Esophagus muscularis mucosa (tissue), 4 donors: ENCODE results near the gene EVL. TPM values are rescaled to one million over a fixed set of nuclear protein-coding genes. Genes with fewer than 3 reads are reported as not detected.

Source experiments
- DNase-seq: peaks from one replicate; pipeline ENCODE4 v3.0.0-alpha.2; 2017; ENCODE audit errors: extremely low spot score
- H3K27ac ChIP-seq, 4 donors: fragments of 200-600 bp; sonication (generic); replicated peaks in 1 of 4; 1 replicate in 3 of 4; 2 replicates in 1 of 4; pipeline ENCODE4 v1.5.1; 2016 to 2019; ENCODE audit warnings: mild to moderate bottlenecking in 1 of 4
- H3K27me3 ChIP-seq, 4 donors: fragments of 200-600 bp; sonication (generic); one replicate each; pipeline versions ENCODE4 v1.5.1 to v1.6.0; 2016 to 2019
- H3K36me3 ChIP-seq, 4 donors: fragments of 200-600 bp; sonication (generic); one replicate each; pipeline ENCODE4 v1.5.1; 2016 to 2019
- H3K4me1 ChIP-seq, 4 donors: fragments of 200-600 bp; sonication (generic); one replicate each; pipeline ENCODE4 v1.5.1; 2016 to 2019
- H3K4me3 ChIP-seq, 4 donors: fragments of 200-600 bp; sonication (generic); 1 replicate in 2 of 4; 2 replicates in 2 of 4; pipeline ENCODE4 v1.5.1; 2016 to 2019; ENCODE audit warnings: mild to moderate bottlenecking in 4 of 4, moderate library complexity in 1 of 4
- H3K9me3 ChIP-seq, 4 donors: fragments of 200-600 bp; sonication (generic); 1 replicate in 3 of 4; 2 replicates in 1 of 4; pipeline ENCODE4 v1.5.1; 2016 to 2019
- EP300 ChIP-seq: sonication (generic); formaldehyde crosslinking; IDR thresholded peaks from one replicate; pipeline ENCODE4 v1.6.1; 2017; ENCODE audit warnings: antibody characterized with exemption
- POLR2A ChIP-seq: fragments of 450-650 bp; IDR thresholded peaks from one replicate; pipeline ENCODE4 v1.6.1; 2017; ENCODE audit warnings: antibody characterized with exemption, moderate library complexity, mild to moderate bottlenecking, low read depth
- POLR2AphosphoS5 ChIP-seq, 2 donors: sonication (generic); formaldehyde crosslinking; IDR thresholded peaks; one replicate each; pipeline ENCODE4 v1.6.1; 2017; ENCODE audit warnings: antibody characterized with exemption in 2 of 2
- WGBS: methylation state at CpG from one replicate; pipeline ENCODE4 v1.1.5; 2018; 5-methylcytosine and 5-hydroxymethylcytosine counted together
- intact Hi-C: fragments of 100-400 bp; cut with DNase I; formaldehyde crosslinking; loops from one replicate; pipeline ENCODE4 v1.15.1; 2023
- total RNA-seq, 4 donors: library from RNA; depleted of rRNA; stranded (reverse); fragments of >200 nt; gene quantifications; one replicate each; pipeline versions ENCODE4 v1.1.0 to v1.2.1, GENCODE V29; 2016
- TF ChIP-seq, protein P1 (sequence below), 3 experiments: fragments of 200-600 bp in 2 of 3; fragments of 450-650 bp in 1 of 3; sonication (generic) in 2 of 3; IDR thresholded peaks; one replicate each; pipeline ENCODE4 v1.5.1; 2017 to 2019; ENCODE audit warnings: antibody characterized with exemption in 3 of 3, mild to moderate bottlenecking in 2 of 3, moderate library complexity in 1 of 3

Gene EVL
- total RNA-seq, 4 donors from 2014 or later = 27.0 to 43.9 (median 37.3) TPM

DNA sequence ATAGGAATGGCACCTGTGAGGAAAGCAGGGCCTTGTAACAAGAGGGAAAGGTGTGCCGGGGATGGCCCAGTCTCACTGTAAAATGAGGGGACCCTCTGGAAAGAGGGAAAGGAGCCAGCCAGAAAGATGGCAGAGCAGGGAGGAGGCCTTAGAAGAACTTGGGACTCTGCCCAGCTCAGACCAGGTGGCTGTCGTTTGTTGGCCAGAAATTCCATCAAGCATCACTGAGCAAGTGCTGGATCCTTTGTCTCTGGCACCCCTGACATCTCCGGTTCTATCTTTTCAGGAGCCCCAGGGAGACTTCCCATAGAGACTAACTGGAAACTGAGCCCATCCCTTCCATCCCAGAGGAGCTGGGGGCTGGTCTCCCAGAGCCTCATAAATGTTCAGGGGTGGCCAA is 50.9 kb downstream of the EVL start:
- Histone ChIP-seq H3K36me3 (peaks cover 0 to 9% (median 2%) of the 10 kb centered on the region in 4 donors), H3K9me3 (no peaks in the 10 kb centered on the region), H3K4me3 (no peak overlapping the region), H3K27me3 (no peaks in the 10 kb centered on the region), H3K27ac (no peak overlapping the region), H3K4me1 (no peaks in the 10 kb centered on the region)
- 78% methylated on average over 3 of the region's 3 CpGs for WGBS
- no peak for DNase-seq
- intact Hi-C loops = no loop called here
- TF ChIP-seq POLR2A (no peak), EP300 (no peak), POLR2AphosphoS5 (IDR thresholded peaks at IDR 0.05) (no peak)
- TF ChIP-seq, protein P1, sequence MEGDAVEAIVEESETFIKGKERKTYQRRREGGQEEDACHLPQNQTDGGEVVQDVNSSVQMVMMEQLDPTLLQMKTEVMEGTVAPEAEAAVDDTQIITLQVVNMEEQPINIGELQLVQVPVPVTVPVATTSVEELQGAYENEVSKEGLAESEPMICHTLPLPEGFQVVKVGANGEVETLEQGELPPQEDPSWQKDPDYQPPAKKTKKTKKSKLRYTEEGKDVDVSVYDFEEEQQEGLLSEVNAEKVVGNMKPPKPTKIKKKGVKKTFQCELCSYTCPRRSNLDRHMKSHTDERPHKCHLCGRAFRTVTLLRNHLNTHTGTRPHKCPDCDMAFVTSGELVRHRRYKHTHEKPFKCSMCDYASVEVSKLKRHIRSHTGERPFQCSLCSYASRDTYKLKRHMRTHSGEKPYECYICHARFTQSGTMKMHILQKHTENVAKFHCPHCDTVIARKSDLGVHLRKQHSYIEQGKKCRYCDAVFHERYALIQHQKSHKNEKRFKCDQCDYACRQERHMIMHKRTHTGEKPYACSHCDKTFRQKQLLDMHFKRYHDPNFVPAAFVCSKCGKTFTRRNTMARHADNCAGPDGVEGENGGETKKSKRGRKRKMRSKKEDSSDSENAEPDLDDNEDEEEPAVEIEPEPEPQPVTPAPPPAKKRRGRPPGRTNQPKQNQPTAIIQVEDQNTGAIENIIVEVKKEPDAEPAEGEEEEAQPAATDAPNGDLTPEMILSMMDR (IDR thresholded peaks at IDR 0.05) = no peak

DNA sequence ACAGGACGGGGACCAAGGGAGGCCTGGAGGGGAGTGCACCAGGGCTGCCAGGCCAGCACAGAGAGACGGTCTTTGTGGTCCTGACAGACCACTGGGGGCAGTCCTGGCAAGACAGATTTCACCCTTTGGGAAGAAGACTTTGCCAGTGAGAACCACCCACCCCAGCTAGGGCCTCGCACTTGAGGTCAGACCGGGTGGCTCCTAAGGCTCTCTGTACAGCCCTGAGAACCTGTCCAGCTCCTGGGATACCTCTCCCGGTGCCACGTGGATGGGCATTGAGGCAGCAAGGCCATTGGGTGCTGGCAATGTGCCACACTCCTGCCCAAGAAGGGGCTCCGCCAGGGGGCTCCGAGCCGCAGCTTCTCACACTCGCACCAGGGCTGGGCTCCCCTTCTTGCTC is 51.8 kb downstream of the EVL start:
- H3K27ac ChIP-seq = no peak overlapping the region
- H3K9me3 ChIP-seq = no peaks in the 10 kb centered on the region
- no peaks in the 10 kb centered on the region for H3K27me3 ChIP-seq
- peaks cover 0 to 9% (median 2%) of the 10 kb centered on the region in 4 donors for H3K36me3 ChIP-seq
- H3K4me3 ChIP-seq = no peak overlapping the region
- 92% methylated on average over 9 of the region's 10 CpGs for WGBS
- DNase-seq = no peak
- intact Hi-C loops = no loop called here
- no peaks in the 10 kb centered on the region for H3K4me1 ChIP-seq
- TF ChIP-seq, protein P1 (IDR thresholded peaks at IDR 0.05) = no peak
- TF ChIP-seq POLR2A (no peak), POLR2AphosphoS5 (IDR thresholded peaks at IDR 0.05) (no peak), EP300 (no peak)

DNA sequence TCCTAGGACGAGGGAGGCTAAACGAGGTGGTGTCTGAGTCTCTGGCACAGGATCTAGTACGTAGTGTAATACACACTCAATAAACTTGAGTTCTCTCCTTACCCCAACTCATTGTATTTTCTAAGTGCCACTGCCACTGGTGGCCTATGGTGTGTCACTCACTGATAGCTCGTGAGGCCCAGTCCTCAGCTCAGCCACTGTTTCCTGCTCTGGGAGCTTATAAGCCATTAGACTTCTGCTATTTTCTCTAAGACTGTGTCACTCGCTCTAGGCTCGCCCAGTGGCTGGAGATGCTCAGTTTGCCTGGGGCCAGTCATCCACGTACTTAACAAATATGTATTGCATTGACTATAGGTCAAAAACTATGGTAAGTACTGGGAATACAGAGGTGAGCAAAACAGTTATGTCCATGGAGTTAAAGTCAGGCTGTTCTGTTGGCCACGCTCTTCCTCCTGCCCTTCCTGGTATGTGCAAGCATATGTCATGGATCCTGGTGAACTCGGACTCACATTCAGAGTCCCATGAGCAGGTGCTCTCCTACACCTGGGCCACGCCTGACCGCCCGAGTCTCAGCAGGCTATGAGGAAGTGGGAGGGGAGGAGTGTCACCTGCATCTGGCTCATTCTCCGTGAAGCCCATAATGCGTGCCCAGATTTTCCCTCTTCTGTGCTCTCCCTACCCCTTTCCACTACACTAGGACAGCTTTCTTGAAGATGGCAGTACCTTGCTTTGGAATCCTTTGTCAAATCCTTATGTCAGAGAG is 52.6 kb downstream of the EVL start:
- Histone ChIP-seq H3K4me1 (no peaks in the 10 kb centered on the region), H3K27me3 (no peaks in the 10 kb centered on the region), H3K27ac (no peak overlapping the region), H3K36me3 (peaks cover 0 to 9% (median 2%) of the 10 kb centered on the region in 4 donors), H3K4me3 (no peak overlapping the region), H3K9me3 (no peaks in the 10 kb centered on the region)
- TF ChIP-seq, protein P1 (IDR thresholded peaks at IDR 0.05) = no peak
- TF ChIP-seq POLR2A (no peak), EP300 (no peak), POLR2AphosphoS5 (IDR thresholded peaks at IDR 0.05) (no peak)
- no peak for DNase-seq
- intact Hi-C loops = no loop called here
- 87% methylated on average over 14 of the region's 14 CpGs for WGBS

DNA sequence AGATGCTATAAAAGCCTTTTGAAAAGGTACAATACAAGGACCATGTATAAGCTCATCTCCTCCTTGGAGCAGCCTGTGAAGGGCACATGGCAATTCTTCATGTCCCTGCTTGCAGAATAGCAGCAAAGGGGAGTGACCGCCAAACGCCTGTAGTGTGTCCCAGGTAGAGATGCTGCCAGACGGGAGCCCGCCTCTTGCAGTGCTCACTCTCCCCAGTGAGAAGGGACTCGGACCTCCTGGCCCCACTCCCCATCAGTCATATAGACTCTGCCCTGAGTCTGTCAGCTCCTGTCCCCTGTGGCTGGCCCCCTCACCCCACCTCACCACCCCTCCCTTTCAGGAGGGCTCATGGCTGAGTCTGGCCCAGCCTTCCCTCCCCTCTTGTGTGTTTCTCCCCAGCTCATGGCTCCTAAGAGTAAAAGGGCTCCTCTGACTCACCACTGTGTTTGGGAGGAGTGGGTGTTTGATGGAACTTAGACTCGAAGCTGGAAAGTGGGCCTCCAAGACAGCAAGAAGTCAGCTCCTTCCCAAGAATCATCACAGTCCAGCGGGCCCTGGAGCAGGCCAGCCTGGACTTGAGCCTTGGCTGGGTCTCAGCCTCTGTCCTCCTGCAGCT is 53.3 kb downstream of the EVL start:
- Histone ChIP-seq H3K4me1 (no peaks in the 10 kb centered on the region), H3K9me3 (no peaks in the 10 kb centered on the region), H3K4me3 (no peak overlapping the region), H3K27ac (no peak overlapping the region), H3K36me3 (peaks cover 0 to 12% (median 3%) of the 10 kb centered on the region in 4 donors), H3K27me3 (no peaks in the 10 kb centered on the region)
- intact Hi-C loops = no loop called here
- WGBS = 55% methylated on average over 2 of the region's 7 CpGs
- TF ChIP-seq POLR2AphosphoS5 (IDR thresholded peaks at IDR 0.05) (no peak), EP300 (no peak), POLR2A (no peak)
- TF ChIP-seq, protein P1 (IDR thresholded peaks at IDR 0.05) = no peak
- DNase-seq = no peak
